ENCODE results near the gene RFPL1. TPM values are rescaled to one million over a fixed set of nuclear protein-coding genes. Genes with fewer than 3 reads are reported as not detected.

The RFPL1 gene
- polyA plus RNA-seq, 4 donors = 1.0 to 1.8 (median 1.2) TPM

Other genes with a start within 250 kb of the RFPL1 start
- 100 to 1,000 TPM in 2 of 4 donors, 10 to 100 TPM in 2; 63.6 to 119 (median 99.3) TPM for gene EMID1, start 232.7 kb upstream of the RFPL1 start, polyA plus RNA-seq (ENCODE audit: insufficient read length in 4 of 4)
- 10 to 100 TPM; 22.2 to 45.4 (median 36.0) TPM for gene RHBDD3, start 170.6 kb upstream of the RFPL1 start, polyA plus RNA-seq (ENCODE audit: insufficient read length in 4 of 4)
- gene EWSR1, start 170.3 kb upstream of the RFPL1 start, polyA plus RNA-seq (ENCODE audit: insufficient read length in 4 of 4) = 100 to 1,000 TPM; 274 to 396 (median 339) TPM
- 10 to 100 TPM in 2 of 4 donors, 1 to 10 TPM in 2; 5.4 to 11.4 (median 8.5) TPM for gene GAS2L1, start 131.9 kb upstream of the RFPL1 start, polyA plus RNA-seq (ENCODE audit: insufficient read length in 4 of 4)
- under 1 TPM in 3 of 4 donors, not detected in 1; 0.27 to 0.92 (median 0.29) TPM for gene RASL10A, start 122.9 kb upstream of the RFPL1 start, polyA plus RNA-seq (ENCODE audit: insufficient read length in 4 of 4)
- 10 to 100 TPM; 42.4 to 49.8 (median 44.3) TPM for gene AP1B1, start 50.0 kb upstream of the RFPL1 start, polyA plus RNA-seq (ENCODE audit: insufficient read length in 4 of 4)
- 10 to 100 TPM in 2 of 4 donors, 1 to 10 TPM in 2; 7.8 to 11.7 (median 9.7) TPM for gene NEFH, start 41.6 kb downstream of the RFPL1 start, polyA plus RNA-seq (ENCODE audit: insufficient read length in 4 of 4)
- 10 to 100 TPM; 17.3 to 39.2 (median 32.5) TPM for gene THOC5, start 115.2 kb downstream of the RFPL1 start, polyA plus RNA-seq (ENCODE audit: insufficient read length in 4 of 4)
- gene NIPSNAP1, start 142.5 kb downstream of the RFPL1 start, polyA plus RNA-seq (ENCODE audit: insufficient read length in 4 of 4) = 100 to 1,000 TPM; 138 to 156 (median 143) TPM
- 10 to 100 TPM; 25.7 to 30.0 (median 27.2) TPM for gene NF2, start 165.1 kb downstream of the RFPL1 start, polyA plus RNA-seq (ENCODE audit: insufficient read length in 4 of 4)